Measurements from ENCODE around the gene NDOR1.

NDOR1 gene

GRCh38 chr9:137243626-137244485 lies 38.4 kb downstream of the NDOR1 start:
- H3K4me3 ChIP-seq (replicated peaks; ENCODE audit: low read depth, low read length): 0 out of 2 replicates have a peak overlapping the region, but pooled peaks have one; percentile 3
- TF ChIP-seq CTCF (IDR thresholded peaks at IDR 0.05; ENCODE audit: low read depth, low read length, missing control alignments): no peak
- DNase-seq (ENCODE audit: extremely low read depth, low read depth): no peak

- H3K4me3 ChIP-seq (replicated peaks; ENCODE audit: low read depth, low read length): no peak overlapping the region
- no peak for TF ChIP-seq CTCF (IDR thresholded peaks at IDR 0.05; ENCODE audit: low read depth, low read length, missing control alignments)
- DNase-seq (ENCODE audit: extremely low read depth, low read depth): no peak
These were observed 39.3 kb downstream of the NDOR1 start for GRCh38 chr9:137244486-137245449.

GRCh38 chr9:137245450-137246421 lies 40.2 kb downstream of the NDOR1 start:
- H3K4me3 ChIP-seq (replicated peaks; ENCODE audit: low read depth, low read length): no peak overlapping the region
- TF ChIP-seq CTCF (IDR thresholded peaks at IDR 0.05; ENCODE audit: low read depth, low read length, missing control alignments): no peak
- no peak for DNase-seq (ENCODE audit: extremely low read depth, low read depth)

- no peak overlapping the region for H3K4me3 ChIP-seq (replicated peaks; ENCODE audit: low read depth, low read length)
- no peak for DNase-seq (ENCODE audit: extremely low read depth, low read depth)
These were observed 41.8 kb downstream of the NDOR1 start for GRCh38 chr9:137247135-137247915.

GRCh38 chr9:137247916-137248175 lies 42.3 kb downstream of the NDOR1 start:
- TF ChIP-seq CTCF (IDR thresholded peaks at IDR 0.05; ENCODE audit: low read depth, low read length, missing control alignments): no peak
- no peak overlapping the region for H3K4me3 ChIP-seq (replicated peaks; ENCODE audit: low read depth, low read length)
- no peak for DNase-seq (ENCODE audit: extremely low read depth, low read depth)

More at GRCh38 chr9:137247135-137247915, 41.8 kb downstream of the NDOR1 start:
- TF ChIP-seq CTCF (IDR thresholded peaks at IDR 0.05; ENCODE audit: low read depth, low read length, missing control alignments): no peak
